WTC11 (cell line): ENCODE data around the gene SLC1A3. TPM values are rescaled to one million over a fixed set of nuclear protein-coding genes. Genes with fewer than 3 reads are reported as not detected.
"Not testable (repeated sequence)": the region's sequence is repeated elsewhere in the genome, so short reads cannot be mapped to it uniquely, and the experiment has no call there.

Source experiments
- ATAC-seq: fragments of 200-7000 bp; cut with Tn5 transposase; 2 replicates; pipeline ENCODE4 v1.10.0; 2021; ENCODE audit warnings: mild to moderate bottlenecking, moderate library complexity
- CTCF ChIA-PET: fragments of 300-600 bp; sonication (Branson Sonifier 250); formaldehyde crosslinking; loops from one replicate; lab custom pipeline; 2021; ENCODE audit warnings: antibody characterized with exemption; lab: Charles Lee
- POLR2A ChIA-PET: fragments of 350-600 bp; sonication (Branson Sonifier 250); formaldehyde crosslinking; loops from one replicate; lab custom pipeline; 2021; ENCODE audit warnings: antibody characterized with exemption; lab: Charles Lee
- DNase-seq: peaks from one replicate; pipeline ENCODE4 v3.0.0; 2021; ENCODE audit warnings: low spot score
- H3K27ac Mint-ChIP-seq: 2 replicates; pipeline ENCODE4 v1.8.0; 2021; ENCODE audit warnings: mixed read lengths
- H3K27me3 Mint-ChIP-seq: 2 replicates; pipeline ENCODE4 v1.8.0; 2021; ENCODE audit warnings: low read depth, mild to moderate bottlenecking, moderate library complexity, mixed read lengths
- H3K36me3 Mint-ChIP-seq: 2 replicates; pipeline ENCODE4 v1.8.0; 2021; ENCODE audit warnings: mixed read lengths
- H3K4me1 Mint-ChIP-seq: 2 replicates; pipeline ENCODE4 v1.8.0; 2022; ENCODE audit warnings: mixed read lengths
- H3K4me3 Mint-ChIP-seq: 2 replicates; pipeline ENCODE4 v1.8.0; 2021; ENCODE audit warnings: mild to moderate bottlenecking, moderate library complexity, mixed read lengths
- H3K9me3 Mint-ChIP-seq: 2 replicates; pipeline ENCODE4 v1.8.0; 2021; ENCODE audit warnings: mixed read lengths
- ATF1 ChIP-seq: sonication (generic); formaldehyde crosslinking; IDR thresholded peaks from 2 replicates; pipeline ENCODE4 v1.8.1; 2023; ENCODE audit warnings: mild to moderate bottlenecking, moderate library complexity, missing genetic modification reagents
- CTCF ChIP-seq: fragments of 200-600 bp; IDR thresholded peaks from 2 replicates; pipeline ENCODE4 v1.8.0; 2022; ENCODE audit warnings: antibody characterized with exemption
- FOXP1 ChIP-seq: sonication (generic); formaldehyde crosslinking; IDR thresholded peaks from 2 replicates; pipeline ENCODE4 v1.8.0; 2022; ENCODE audit warnings: missing genetic modification reagents, mild to moderate bottlenecking, moderate library complexity, borderline replicate concordance
- JAZF1 ChIP-seq: fragments of 250-450 bp; sonication (Bioruptor Pico); IDR thresholded peaks from 2 replicates; pipeline ENCODE4 v1.9.0; 2021; ENCODE audit warnings: moderate library complexity, mild to moderate bottlenecking, inconsistent platforms
- KAT7 ChIP-seq: sonication (generic); formaldehyde crosslinking; IDR thresholded peaks from 2 replicates; pipeline ENCODE4 v1.8.1; 2023; ENCODE audit warnings: missing genetic modification reagents, mild to moderate bottlenecking, borderline replicate concordance
- NFE2L1 ChIP-seq: sonication (generic); formaldehyde crosslinking; IDR thresholded peaks from 2 replicates; pipeline ENCODE4 v1.8.1; 2023; ENCODE audit warnings: missing genetic modification reagents
- NR1H2 ChIP-seq: sonication (generic); formaldehyde crosslinking; IDR thresholded peaks from 2 replicates; pipeline ENCODE4 v1.9.0; 2021; ENCODE audit warnings: mild to moderate bottlenecking, moderate library complexity, missing genetic modification reagents
- SOX15 ChIP-seq: fragments of 250-450 bp; sonication (Bioruptor Pico); IDR thresholded peaks from 2 replicates; pipeline ENCODE4 v1.9.0; 2021; ENCODE audit warnings: mild to moderate bottlenecking
- ZNF317 ChIP-seq: sonication (generic); formaldehyde crosslinking; IDR thresholded peaks from 2 replicates; pipeline ENCODE4 v1.8.1; 2023; ENCODE audit warnings: low read depth, mild to moderate bottlenecking, moderate library complexity, missing genetic modification reagents, borderline replicate concordance
- total RNA-seq: library from RNA; stranded (reverse); gene quantifications from 3 replicates; pipeline ENCODE4 v1.2.3, GENCODE V29; 2021
- TF ChIP-seq, protein P1 (sequence below): sonication (generic); formaldehyde crosslinking; IDR thresholded peaks from 2 replicates; pipeline ENCODE4 v1.8.1; 2023; ENCODE audit warnings: mild to moderate bottlenecking, missing genetic modification reagents, borderline replicate concordance
- TF ChIP-seq, protein P2 (sequence below): sonication (generic); formaldehyde crosslinking; conservative IDR thresholded peaks from 2 replicates; pipeline ENCODE4 v1.8.1; 2023; ENCODE audit warnings: mild to moderate bottlenecking, low read depth, missing genetic modification reagents, moderate library complexity
- TF ChIP-seq, protein P3 (sequence below): sonication (generic); formaldehyde crosslinking; IDR thresholded peaks from 2 replicates; pipeline ENCODE4 v1.8.0; 2023; ENCODE audit warnings: mild to moderate bottlenecking, missing genetic modification reagents
- TF ChIP-seq, protein P4 (sequence below): sonication (generic); formaldehyde crosslinking; IDR thresholded peaks from 2 replicates; pipeline ENCODE4 v1.8.0; 2022; ENCODE audit warnings: mild to moderate bottlenecking, missing genetic modification reagents
- TF ChIP-seq, protein P5 (sequence below): sonication (generic); formaldehyde crosslinking; IDR thresholded peaks from 2 replicates; pipeline ENCODE4 v1.8.0; 2022; ENCODE audit warnings: mild to moderate bottlenecking, missing genetic modification reagents
- TF ChIP-seq, protein P6 (sequence below): sonication (generic); formaldehyde crosslinking; IDR thresholded peaks from 2 replicates; pipeline ENCODE4 v1.8.1; 2023; ENCODE audit warnings: mild to moderate bottlenecking, missing genetic modification reagents

SLC1A3 gene
- total RNA-seq, 1 experiment from 2014 or later: 77.9 TPM

DNA sequence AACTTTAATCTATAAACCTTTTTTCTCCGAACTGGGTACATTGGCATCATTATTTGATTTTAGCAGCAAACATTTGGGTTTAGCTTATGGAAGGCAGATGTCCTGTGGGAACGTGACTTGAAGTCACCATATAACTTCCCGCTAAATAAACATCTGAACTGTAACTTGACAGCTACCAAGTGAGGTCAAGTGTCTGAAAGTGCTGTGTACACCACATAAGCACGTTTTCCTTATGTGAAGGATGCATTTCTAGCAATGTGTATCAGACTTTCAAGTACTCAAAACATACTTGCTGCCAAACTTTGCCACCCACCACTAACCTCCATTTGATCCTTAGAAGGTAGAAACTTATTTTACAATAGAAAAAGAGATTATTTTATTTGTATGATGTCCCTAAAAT lies 35.7 kb downstream of the SLC1A3 start (continued):
- TF ChIP-seq, protein P1, sequence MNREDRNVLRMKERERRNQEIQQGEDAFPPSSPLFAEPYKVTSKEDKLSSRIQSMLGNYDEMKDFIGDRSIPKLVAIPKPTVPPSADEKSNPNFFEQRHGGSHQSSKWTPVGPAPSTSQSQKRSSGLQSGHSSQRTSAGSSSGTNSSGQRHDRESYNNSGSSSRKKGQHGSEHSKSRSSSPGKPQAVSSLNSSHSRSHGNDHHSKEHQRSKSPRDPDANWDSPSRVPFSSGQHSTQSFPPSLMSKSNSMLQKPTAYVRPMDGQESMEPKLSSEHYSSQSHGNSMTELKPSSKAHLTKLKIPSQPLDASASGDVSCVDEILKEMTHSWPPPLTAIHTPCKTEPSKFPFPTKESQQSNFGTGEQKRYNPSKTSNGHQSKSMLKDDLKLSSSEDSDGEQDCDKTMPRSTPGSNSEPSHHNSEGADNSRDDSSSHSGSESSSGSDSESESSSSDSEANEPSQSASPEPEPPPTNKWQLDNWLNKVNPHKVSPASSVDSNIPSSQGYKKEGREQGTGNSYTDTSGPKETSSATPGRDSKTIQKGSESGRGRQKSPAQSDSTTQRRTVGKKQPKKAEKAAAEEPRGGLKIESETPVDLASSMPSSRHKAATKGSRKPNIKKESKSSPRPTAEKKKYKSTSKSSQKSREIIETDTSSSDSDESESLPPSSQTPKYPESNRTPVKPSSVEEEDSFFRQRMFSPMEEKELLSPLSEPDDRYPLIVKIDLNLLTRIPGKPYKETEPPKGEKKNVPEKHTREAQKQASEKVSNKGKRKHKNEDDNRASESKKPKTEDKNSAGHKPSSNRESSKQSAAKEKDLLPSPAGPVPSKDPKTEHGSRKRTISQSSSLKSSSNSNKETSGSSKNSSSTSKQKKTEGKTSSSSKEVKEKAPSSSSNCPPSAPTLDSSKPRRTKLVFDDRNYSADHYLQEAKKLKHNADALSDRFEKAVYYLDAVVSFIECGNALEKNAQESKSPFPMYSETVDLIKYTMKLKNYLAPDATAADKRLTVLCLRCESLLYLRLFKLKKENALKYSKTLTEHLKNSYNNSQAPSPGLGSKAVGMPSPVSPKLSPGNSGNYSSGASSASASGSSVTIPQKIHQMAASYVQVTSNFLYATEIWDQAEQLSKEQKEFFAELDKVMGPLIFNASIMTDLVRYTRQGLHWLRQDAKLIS (CRISPR knock-in tag): no peak
- TF ChIP-seq, all 79 proteins: peak for 0

- peaks cover 26% of the 10 kb centered on the region for H3K36me3 Mint-ChIP-seq
- no peak overlapping the region for H3K4me3 Mint-ChIP-seq
- no peaks in the 10 kb centered on the region for H3K9me3 Mint-ChIP-seq
- TF ChIP-seq ZNF317 (CRISPR knock-in tag) (no peak), FOXP1 (CRISPR knock-in tag) (no peak), KAT7 (no peak), NR1H2 (no peak), ATF1 (CRISPR knock-in tag) (no peak), CTCF (no peak), SOX15 (CRISPR knock-in tag) (no peak), JAZF1 (CRISPR knock-in tag) (no peak), NFE2L1 (CRISPR knock-in tag) (no peak)
- TF ChIP-seq, protein P2, sequence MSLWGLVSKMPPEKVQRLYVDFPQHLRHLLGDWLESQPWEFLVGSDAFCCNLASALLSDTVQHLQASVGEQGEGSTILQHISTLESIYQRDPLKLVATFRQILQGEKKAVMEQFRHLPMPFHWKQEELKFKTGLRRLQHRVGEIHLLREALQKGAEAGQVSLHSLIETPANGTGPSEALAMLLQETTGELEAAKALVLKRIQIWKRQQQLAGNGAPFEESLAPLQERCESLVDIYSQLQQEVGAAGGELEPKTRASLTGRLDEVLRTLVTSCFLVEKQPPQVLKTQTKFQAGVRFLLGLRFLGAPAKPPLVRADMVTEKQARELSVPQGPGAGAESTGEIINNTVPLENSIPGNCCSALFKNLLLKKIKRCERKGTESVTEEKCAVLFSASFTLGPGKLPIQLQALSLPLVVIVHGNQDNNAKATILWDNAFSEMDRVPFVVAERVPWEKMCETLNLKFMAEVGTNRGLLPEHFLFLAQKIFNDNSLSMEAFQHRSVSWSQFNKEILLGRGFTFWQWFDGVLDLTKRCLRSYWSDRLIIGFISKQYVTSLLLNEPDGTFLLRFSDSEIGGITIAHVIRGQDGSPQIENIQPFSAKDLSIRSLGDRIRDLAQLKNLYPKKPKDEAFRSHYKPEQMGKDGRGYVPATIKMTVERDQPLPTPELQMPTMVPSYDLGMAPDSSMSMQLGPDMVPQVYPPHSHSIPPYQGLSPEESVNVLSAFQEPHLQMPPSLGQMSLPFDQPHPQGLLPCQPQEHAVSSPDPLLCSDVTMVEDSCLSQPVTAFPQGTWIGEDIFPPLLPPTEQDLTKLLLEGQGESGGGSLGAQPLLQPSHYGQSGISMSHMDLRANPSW (CRISPR knock-in tag): no peak
- TF ChIP-seq, protein P3, sequence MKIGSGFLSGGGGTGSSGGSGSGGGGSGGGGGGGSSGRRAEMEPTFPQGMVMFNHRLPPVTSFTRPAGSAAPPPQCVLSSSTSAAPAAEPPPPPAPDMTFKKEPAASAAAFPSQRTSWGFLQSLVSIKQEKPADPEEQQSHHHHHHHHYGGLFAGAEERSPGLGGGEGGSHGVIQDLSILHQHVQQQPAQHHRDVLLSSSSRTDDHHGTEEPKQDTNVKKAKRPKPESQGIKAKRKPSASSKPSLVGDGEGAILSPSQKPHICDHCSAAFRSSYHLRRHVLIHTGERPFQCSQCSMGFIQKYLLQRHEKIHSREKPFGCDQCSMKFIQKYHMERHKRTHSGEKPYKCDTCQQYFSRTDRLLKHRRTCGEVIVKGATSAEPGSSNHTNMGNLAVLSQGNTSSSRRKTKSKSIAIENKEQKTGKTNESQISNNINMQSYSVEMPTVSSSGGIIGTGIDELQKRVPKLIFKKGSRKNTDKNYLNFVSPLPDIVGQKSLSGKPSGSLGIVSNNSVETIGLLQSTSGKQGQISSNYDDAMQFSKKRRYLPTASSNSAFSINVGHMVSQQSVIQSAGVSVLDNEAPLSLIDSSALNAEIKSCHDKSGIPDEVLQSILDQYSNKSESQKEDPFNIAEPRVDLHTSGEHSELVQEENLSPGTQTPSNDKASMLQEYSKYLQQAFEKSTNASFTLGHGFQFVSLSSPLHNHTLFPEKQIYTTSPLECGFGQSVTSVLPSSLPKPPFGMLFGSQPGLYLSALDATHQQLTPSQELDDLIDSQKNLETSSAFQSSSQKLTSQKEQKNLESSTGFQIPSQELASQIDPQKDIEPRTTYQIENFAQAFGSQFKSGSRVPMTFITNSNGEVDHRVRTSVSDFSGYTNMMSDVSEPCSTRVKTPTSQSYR: no peak
- TF ChIP-seq, protein P4, sequence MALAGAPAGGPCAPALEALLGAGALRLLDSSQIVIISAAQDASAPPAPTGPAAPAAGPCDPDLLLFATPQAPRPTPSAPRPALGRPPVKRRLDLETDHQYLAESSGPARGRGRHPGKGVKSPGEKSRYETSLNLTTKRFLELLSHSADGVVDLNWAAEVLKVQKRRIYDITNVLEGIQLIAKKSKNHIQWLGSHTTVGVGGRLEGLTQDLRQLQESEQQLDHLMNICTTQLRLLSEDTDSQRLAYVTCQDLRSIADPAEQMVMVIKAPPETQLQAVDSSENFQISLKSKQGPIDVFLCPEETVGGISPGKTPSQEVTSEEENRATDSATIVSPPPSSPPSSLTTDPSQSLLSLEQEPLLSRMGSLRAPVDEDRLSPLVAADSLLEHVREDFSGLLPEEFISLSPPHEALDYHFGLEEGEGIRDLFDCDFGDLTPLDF: no peak
- TF ChIP-seq, protein P5, sequence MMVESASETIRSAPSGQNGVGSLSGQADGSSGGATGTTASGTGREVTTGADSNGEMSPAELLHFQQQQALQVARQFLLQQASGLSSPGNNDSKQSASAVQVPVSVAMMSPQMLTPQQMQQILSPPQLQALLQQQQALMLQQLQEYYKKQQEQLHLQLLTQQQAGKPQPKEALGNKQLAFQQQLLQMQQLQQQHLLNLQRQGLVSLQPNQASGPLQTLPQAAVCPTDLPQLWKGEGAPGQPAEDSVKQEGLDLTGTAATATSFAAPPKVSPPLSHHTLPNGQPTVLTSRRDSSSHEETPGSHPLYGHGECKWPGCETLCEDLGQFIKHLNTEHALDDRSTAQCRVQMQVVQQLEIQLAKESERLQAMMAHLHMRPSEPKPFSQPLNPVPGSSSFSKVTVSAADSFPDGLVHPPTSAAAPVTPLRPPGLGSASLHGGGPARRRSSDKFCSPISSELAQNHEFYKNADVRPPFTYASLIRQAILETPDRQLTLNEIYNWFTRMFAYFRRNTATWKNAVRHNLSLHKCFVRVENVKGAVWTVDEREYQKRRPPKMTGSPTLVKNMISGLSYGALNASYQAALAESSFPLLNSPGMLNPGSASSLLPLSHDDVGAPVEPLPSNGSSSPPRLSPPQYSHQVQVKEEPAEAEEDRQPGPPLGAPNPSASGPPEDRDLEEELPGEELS (CRISPR knock-in tag): no peak
- TF ChIP-seq, protein P6, sequence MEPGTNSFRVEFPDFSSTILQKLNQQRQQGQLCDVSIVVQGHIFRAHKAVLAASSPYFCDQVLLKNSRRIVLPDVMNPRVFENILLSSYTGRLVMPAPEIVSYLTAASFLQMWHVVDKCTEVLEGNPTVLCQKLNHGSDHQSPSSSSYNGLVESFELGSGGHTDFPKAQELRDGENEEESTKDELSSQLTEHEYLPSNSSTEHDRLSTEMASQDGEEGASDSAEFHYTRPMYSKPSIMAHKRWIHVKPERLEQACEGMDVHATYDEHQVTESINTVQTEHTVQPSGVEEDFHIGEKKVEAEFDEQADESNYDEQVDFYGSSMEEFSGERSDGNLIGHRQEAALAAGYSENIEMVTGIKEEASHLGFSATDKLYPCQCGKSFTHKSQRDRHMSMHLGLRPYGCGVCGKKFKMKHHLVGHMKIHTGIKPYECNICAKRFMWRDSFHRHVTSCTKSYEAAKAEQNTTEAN (CRISPR knock-in tag): no peak
- H3K4me1 Mint-ChIP-seq: peaks cover 6% of the 10 kb centered on the region
- H3K27me3 Mint-ChIP-seq: no peaks in the 10 kb centered on the region
- ChIA-PET CTCF (no interaction called here), POLR2A (no interaction called here)
- no peak for ATAC-seq
- H3K27ac Mint-ChIP-seq: no peak overlapping the region
- DNase-seq: no peak
Observed at GRCh38 chr5:36643162-36643561, 36.8 kb downstream of the SLC1A3 start.

- H3K9me3 Mint-ChIP-seq, H3K4me3 Mint-ChIP-seq, H3K27ac Mint-ChIP-seq, DNase-seq, H3K27me3 Mint-ChIP-seq, POLR2A ChIA-PET, ATAC-seq, CTCF ChIA-PET, H3K4me1 Mint-ChIP-seq: not testable (repeated sequence)
- H3K36me3 Mint-ChIP-seq: peaks cover 31% of the 10 kb centered on the region
Observed at GRCh38 chr5:36643841-36644240, 37.4 kb downstream of the SLC1A3 start.
